NCI-H2196 treated with DMSO at 0.1 percent for 48 hours (cell line): ENCODE data around the gene TMTC3.
"Not testable (repeated sequence)": the region's sequence is repeated elsewhere in the genome, so short reads cannot be mapped to it uniquely, and the experiment has no call there.

Experiments used
- DNase-seq: peaks from one replicate; lab custom pipeline; 2025; ENCODE audit not compliant: unreplicated experiment; lab: John Stamatoyannopoulos, UW

Gene TMTC3

DNA sequence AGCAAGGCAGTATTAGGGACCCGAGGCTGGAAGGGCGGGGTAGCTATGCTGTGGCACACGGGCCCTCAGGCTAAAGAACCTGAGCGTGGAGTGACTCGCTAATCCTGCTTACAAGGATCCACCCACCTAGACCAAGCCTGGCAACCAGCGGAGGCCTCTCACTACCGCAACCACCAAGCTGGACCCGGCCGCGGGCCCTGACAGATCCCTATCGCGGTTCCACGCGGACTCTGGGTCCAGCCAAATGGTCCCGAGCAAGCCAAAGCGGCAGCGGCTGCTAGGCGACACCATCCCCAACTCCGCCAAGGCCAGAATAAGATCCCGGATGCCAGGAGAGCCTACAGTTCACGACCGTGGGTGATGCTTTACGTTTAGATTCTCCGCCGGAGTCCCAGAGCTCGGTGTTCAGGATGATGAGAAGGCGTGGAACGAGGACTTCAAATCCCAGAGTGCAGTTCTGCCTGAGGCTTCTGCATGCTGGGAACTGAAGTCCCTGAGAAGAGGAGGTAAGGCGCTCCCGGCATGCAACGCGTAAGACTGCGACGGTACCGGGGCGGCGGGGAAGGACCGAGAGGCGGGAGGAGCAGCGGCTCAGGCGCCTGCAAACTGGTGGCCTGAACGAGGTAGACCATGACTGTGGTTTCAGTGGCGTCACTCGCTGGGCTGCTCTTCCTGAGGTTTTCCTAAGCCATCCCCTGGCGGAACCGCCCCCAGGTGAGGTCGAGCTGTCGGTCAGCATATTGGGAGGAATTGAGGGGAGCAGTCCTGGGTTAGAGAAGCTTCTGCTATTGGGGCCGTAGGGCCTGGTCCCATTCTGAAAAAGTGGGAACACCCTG, at the start of gene TMTC3, which contains the start of gene CEP290:
TMTC3 (plus strand) TSS at position 534 of the 836 bp plus-strand sequence. CDS start 6,009 bp downstream, outside the sequence.
CEP290 (minus strand) TSS at position 315 of the 836 bp plus-strand sequence. CDS start 781 bp downstream, outside the sequence.
- peak; percentile 99 for DNase-seq

- DNase-seq, result no peak
Observed at GRCh38 chr12:88092771-88093170, 49.3 kb upstream of the TMTC3 start.

- no peak for DNase-seq
Observed at GRCh38 chr12:88093573-88093972, 48.5 kb upstream of the TMTC3 start.

- no peak for DNase-seq
Observed at GRCh38 chr12:88108021-88108420, 34.1 kb upstream of the TMTC3 start.

GRCh38 chr12:88111074-88111652, 30.9 kb upstream of the TMTC3 start:
- peak; percentile 34 for DNase-seq

GRCh38 chr12:88113871-88114270, 28.2 kb upstream of the TMTC3 start:
- DNase-seq, result no peak

- DNase-seq, result no peak
Observed at GRCh38 chr12:88122666-88123065, 19.4 kb upstream of the TMTC3 start.

DNA sequence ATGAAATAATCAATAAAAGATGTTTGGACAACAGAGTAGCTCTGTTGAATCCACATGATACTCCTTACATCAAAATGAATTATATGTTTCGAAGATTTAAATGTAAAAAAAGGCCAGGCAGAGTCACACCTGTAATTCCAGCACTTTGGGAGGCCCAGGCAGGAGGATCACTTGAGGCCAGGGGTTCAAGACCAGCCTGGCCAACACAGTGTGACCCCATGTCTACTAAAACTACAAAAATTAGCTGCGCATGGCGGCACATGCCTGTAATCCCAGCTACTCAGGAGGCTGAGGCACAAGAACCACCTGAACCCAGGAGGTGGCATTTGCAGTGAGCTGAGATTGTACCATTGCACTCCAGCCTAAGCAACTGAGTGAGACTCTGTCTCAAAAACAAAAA, 15.0 kb upstream of the TMTC3 start:
- no peak for DNase-seq

DNA sequence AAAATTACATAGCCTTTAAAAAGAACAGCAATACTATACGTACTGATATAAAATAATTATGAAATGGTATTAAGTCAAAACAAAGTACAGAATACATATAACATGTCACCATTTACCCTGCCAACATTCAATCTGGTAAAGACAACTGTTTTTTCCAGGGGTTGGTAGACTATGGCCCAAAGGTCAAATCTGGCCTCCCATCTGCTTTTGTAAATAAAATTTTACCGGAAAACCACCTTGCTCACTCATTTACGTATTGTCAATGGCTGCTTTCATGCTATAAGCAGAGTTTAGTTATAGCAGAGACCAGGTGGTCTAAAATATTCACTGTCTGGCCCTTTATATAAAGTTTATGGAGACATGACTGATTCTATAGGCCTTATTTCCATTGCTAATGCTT, 14.3 kb upstream of the TMTC3 start:
- DNase-seq, result no peak

- no peak for DNase-seq
Observed at GRCh38 chr12:88132392-88132791, 9.7 kb upstream of the TMTC3 start.

DNA sequence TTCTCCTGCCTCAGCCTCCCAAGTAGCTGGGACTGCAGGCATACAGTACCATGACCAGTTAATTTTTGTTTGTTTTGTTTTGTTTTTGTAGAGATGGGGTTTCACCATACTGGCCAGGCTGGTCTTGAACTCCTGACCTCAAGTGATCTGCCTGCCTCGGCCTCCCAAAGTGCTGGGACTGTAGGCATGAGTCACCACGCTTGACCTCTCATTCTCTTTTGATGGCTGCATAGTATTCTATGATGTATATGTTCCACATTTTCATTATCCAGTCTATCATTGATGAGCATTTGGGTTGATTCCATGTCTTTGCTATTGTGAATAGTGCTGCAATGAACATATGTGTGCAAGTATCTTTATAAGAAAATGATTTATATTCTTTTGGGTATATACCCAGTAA, 8.9 kb upstream of the TMTC3 start:
- DNase-seq, result not testable (repeated sequence)

- not testable (repeated sequence) for DNase-seq
Observed at GRCh38 chr12:88139711-88140110, 2.4 kb upstream of the TMTC3 start.

- DNase-seq, result no peak
Observed at GRCh38 chr12:88141425-88141773, 708 bp upstream of the TMTC3 start.

GRCh38 chr12:88142610-88142991, 494 bp downstream of the TMTC3 start:
- DNase-seq, result no peak

DNA sequence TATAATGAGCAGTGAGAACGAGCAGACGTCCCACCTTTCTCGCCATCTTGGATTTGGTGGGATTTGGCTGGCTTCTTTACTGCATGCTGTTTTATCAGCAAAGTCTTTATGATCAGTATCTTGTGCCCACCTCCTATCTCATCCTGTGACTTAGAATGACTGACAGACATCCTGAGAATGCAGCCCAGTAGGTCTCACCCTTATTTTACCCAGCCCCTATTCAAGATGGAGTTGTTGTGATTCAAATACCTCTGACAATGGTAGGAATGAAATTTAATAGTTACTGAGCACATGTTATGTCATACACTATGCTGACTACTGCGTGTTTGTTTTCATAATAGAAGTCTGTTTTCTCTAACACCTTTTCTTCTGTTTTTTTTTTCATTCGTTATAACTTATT, 1.9 kb downstream of the TMTC3 start:
- DNase-seq, result no peak

DNA sequence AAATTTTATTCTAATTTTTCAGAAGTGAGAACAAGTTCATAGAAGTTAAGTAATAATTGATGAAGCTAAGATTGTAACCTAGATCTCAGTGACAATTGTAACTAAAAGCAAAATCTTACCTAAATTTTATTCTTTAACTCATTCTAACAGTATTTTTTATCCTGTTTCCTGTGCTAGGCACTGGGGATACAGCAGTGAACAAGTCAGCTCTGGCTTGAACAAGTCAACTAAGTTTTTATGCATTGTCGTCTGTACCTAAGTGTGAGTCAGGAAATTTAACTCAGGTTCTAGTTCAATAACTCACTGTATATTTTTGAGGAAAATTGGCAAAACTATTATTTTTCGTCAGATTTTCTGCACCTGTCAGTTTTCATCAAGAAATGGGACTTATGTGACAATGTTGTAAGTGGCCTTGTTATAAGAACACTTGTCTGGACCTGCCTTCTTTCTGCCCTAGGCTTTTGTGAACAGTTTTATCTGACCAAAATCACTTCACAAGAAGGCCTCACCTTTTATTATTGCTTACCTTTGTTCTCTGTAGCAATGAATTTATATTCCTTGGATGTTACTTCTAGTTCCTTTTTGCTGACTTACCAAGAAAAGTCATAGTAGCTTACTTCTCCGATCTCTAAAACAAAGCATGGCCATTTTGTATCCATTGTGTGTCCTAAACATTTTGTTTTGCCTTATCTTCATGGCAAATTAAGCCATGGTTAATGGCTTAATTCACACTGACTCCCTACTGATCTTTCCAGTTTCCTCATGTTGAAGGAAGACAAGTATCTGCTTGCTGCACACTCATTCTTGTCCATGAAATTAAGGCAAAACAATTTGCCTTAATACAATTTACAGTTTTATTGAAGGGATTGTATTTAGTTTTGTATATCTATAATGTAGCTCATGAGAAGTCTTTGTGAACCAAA, 2.7 kb downstream of the TMTC3 start:
- DNase-seq, result no peak

DNA sequence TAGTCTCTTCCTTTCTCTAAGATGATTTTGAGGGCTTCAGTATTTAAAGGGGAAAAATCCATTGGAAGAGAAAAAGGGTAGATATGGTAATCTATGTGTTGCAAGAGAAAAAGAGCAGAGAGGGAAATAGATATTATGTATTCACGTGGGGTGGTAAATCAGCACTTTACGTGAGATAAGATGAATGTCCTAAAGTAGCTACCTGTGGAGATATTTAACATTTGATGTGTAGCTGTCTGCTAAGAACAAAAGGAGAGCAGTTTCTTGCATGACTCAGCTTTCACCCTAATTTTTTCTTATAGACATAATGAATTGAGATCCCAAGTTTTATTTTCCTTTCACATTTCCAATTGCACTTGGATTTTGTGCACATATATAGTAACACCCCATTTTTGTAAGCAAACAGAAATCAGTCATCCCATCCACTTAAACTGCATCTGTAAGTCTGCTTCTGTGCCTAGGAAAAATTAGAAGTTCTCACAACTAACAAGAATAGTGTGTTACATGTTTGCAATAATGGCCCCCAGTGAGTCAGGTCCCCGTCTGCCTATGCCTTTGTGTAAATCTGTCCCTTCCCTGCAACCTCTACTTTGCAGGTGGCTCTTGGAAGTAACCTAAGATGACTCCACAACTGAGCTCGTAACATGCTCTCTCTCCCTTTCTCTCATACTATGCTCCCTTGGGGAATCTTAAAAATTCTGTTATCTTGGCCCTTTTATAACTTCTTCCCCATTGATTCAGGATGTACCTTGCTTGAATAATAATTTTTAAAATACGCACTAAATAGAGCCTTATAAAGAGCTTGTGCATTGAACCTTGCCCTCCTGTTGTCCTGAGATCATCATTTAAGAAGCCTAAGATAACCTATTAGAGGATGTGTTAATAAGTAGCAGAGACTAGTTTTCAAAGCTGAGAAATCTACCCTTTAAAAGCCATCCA, 3.7 kb downstream of the TMTC3 start:
- DNase-seq, result no peak

DNA sequence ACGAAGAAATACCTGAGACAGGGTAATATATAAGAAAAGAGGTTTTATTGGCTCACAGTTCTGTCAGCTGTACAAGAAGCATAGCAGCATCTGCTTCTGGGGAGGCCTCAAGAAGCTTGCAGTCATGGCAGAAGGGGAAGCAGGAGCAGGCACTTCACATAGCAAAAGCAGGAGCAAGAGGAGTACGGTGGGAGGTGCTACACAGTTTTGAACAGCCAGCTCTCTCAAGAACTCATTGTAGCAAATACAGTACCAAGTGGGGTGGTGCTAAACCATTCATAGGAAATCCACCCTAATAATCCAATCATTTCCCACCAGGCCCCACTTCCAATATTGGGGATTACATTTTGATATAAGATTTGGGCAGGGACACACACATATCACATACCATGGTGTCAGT, 8.0 kb downstream of the TMTC3 start:
- no peak for DNase-seq

DNA sequence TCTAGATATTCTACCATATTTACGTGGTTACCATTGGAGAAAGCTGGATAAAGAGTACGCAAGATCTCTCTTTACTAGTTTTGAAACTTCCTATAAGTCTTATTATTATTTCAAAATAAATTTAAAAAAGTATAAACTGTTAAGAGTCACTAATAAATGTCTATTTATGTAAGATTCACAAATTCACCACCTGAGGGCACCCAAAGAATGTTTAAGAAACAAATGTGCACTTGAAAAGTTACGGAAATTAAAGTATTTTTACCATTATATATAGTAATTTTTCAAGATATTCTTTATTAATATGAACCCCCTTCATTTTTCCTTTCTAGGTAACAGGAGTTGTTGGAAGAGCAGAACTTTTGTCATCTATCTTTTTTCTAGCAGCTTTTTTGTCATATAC, 11.9 kb downstream of the TMTC3 start:
- no peak for DNase-seq

GRCh38 chr12:88156075-88156654, 14.1 kb downstream of the TMTC3 start:
- no peak for DNase-seq
